SK-N-SH (cell line): Measurements from ENCODE around the gene RPS16. TPM values are rescaled to one million over a fixed set of nuclear protein-coding genes. Genes with fewer than 3 reads are reported as not detected.

Experiments used
- CTCF ChIA-PET: fragments of 300-600, 350-600 bp; formaldehyde crosslinking; extraction: SDS; loops from one replicate; lab custom pipeline; 2021; lab: Yijun Ruan, JAX
- POLR2A ChIA-PET: fragments of 350-600 bp; sonication (Branson Sonifier 250); formaldehyde crosslinking; extraction: SDS; loops from one replicate; lab custom pipeline; 2020; ENCODE audit warnings: antibody characterized with exemption, inconsistent platforms; lab: Yijun Ruan, JAX
- DNase-seq: peaks from one replicate; pipeline ENCODE4 v3.0.0; 2012
- H2AFZ ChIP-seq: fragments of 200-600 bp; sonication (generic); 2 replicates; pipeline ENCODE4 v1.8.1; 2016; ENCODE audit warnings: antibody characterized with exemption, mild to moderate bottlenecking, low read depth
- H3F3A ChIP-seq: fragments of 200-600 bp; sonication (generic); replicated peaks from 2 replicates; pipeline ENCODE3; 2016; ENCODE audit warnings: antibody characterized with exemption, mild to moderate bottlenecking; ENCODE audit not compliant: insufficient read depth
- H3K27ac ChIP-seq, 2 experiments: fragments of 200-500 bp in 1 of 2; fragments of 200-600 bp in 1 of 2; sonication (Bioruptor generic) in 1 of 2; sonication (generic), shearing (Covaris generic) in 1 of 2; 2 replicates each; pipeline versions ENCODE4 v1.5.1 to v1.6.1; 2014 to 2016; ENCODE audit warnings: low read depth in 2 of 2, inconsistent platforms in 1 of 2, low read length in 1 of 2, mild to moderate bottlenecking in 1 of 2, mixed read lengths in 1 of 2
- H3K27me3 ChIP-seq: fragments of 200-600 bp; sonication (generic), shearing (Covaris generic); 2 replicates; pipeline ENCODE4 v1.6.1; 2016; ENCODE audit warnings: mixed run types; ENCODE audit not compliant: insufficient read depth
- H3K36me3 ChIP-seq, 2 experiments: fragments of 200-500 bp in 1 of 2; fragments of 200-600 bp in 1 of 2; sonication (Bioruptor generic) in 1 of 2; sonication (generic) in 1 of 2; replicated peaks in 1 of 2; 2 replicates each; pipeline versions ENCODE3 to v1.5.1; 2014 to 2016; ENCODE audit warnings: low read length in 1 of 2, mild to moderate bottlenecking in 1 of 2; ENCODE audit not compliant: insufficient read depth in 2 of 2, control insufficient read depth in 1 of 2
- H3K4me1 ChIP-seq, 2 experiments: fragments of 200-500 bp in 1 of 2; fragments of 200-600 bp in 1 of 2; sonication (Bioruptor generic) in 1 of 2; sonication (generic), shearing (Covaris generic) in 1 of 2; 2 replicates each; pipeline versions ENCODE4 v1.5.1 to v1.6.1; 2014 to 2016; ENCODE audit warnings: low read depth in 1 of 2, low read length in 1 of 2, mixed run types in 1 of 2; ENCODE audit not compliant: insufficient read depth in 2 of 2, control insufficient read depth in 1 of 2
- H3K4me2 ChIP-seq: fragments of 200-600 bp; sonication (generic), shearing (Covaris generic); 2 replicates; pipeline ENCODE4 v1.6.1; 2017; ENCODE audit warnings: mixed run types
- H3K4me3 ChIP-seq, 2 experiments: fragments of 200-500 bp in 1 of 2; fragments of 200-600 bp in 1 of 2; sonication (Bioruptor generic) in 1 of 2; sonication (generic), shearing (Covaris generic) in 1 of 2; 2 replicates each; pipeline versions ENCODE4 v1.5.1 to v1.8.1; 2014 to 2016; ENCODE audit warnings: low read depth in 2 of 2, inconsistent platforms in 1 of 2, low read length in 1 of 2, mild to moderate bottlenecking in 1 of 2, mixed read lengths in 1 of 2, moderate library complexity in 1 of 2
- H3K79me2 ChIP-seq: fragments of 200-600 bp; sonication (generic); 2 replicates; pipeline ENCODE4 v1.8.1; 2017; ENCODE audit warnings: mild to moderate bottlenecking; ENCODE audit not compliant: insufficient read depth
- H3K9ac ChIP-seq: fragments of 200-600 bp; sonication (generic); 2 replicates; pipeline ENCODE4 v1.6.1; 2017; ENCODE audit warnings: mixed run types
- H3K9me2 ChIP-seq: fragments of 200-600 bp; sonication (generic); 2 replicates; pipeline ENCODE4 v1.6.1; 2017; ENCODE audit warnings: mixed run types
- H3K9me3 ChIP-seq: fragments of 200-600 bp; sonication (generic); 2 replicates; pipeline ENCODE4 v1.6.1; 2017; ENCODE audit warnings: mixed run types, mild to moderate bottlenecking, moderate library complexity
- H4K20me1 ChIP-seq: fragments of 200-600 bp; sonication (generic); 2 replicates; pipeline ENCODE4 v1.6.1; 2017; ENCODE audit warnings: mild to moderate bottlenecking, mixed run types; ENCODE audit not compliant: insufficient read depth
- CHD2 ChIP-seq: fragments of 150-350 bp; IDR thresholded peaks from 2 replicates; pipeline ENCODE4 v1.6.1; 2018; ENCODE audit warnings: low read length; ENCODE audit not compliant: partially characterized antibody
- EP300 ChIP-seq, 2 experiments: IDR thresholded peaks; 2 replicates each; pipeline versions ENCODE4 v1.4.0 to v1.6.1; 2012; ENCODE audit warnings: borderline replicate concordance in 1 of 2, low read depth in 1 of 2, low read length in 1 of 2
- FOSL2 ChIP-seq: IDR thresholded peaks from 2 replicates; pipeline ENCODE4 v1.4.0; 2012; ENCODE audit warnings: low read depth, mild to moderate bottlenecking, moderate library complexity, borderline replicate concordance
- FOXJ3 ChIP-seq: sonication (generic); formaldehyde crosslinking; IDR thresholded peaks from 2 replicates; pipeline ENCODE4 v1.5.1; 2020; ENCODE audit warnings: mild to moderate bottlenecking, missing genetic modification reagents
- GATA2 ChIP-seq: sonication (generic); formaldehyde crosslinking; IDR thresholded peaks from 2 replicates; pipeline ENCODE4 v1.5.0; 2020; ENCODE audit warnings: mild to moderate bottlenecking, missing genetic modification reagents
- MEF2A ChIP-seq: IDR thresholded peaks from 2 replicates; pipeline ENCODE4 v1.4.0; 2012; ENCODE audit warnings: low read depth, borderline replicate concordance
- NFIC ChIP-seq: IDR thresholded peaks from 2 replicates; pipeline ENCODE4 v1.4.0; 2012; ENCODE audit warnings: borderline replicate concordance
- NRF1 ChIP-seq: IDR thresholded peaks from 2 replicates; pipeline ENCODE4 v1.6.1; 2012; ENCODE audit warnings: low read depth, mild to moderate bottlenecking, low read length
- RXRA ChIP-seq: IDR thresholded peaks from 2 replicates; pipeline ENCODE4 v1.4.0; 2012; ENCODE audit warnings: low read depth, mild to moderate bottlenecking, borderline replicate concordance
- SIN3A ChIP-seq: IDR thresholded peaks from 2 replicates; pipeline ENCODE4 v1.6.1; 2012; ENCODE audit warnings: low read depth, mild to moderate bottlenecking, low read length, moderate library complexity, borderline replicate concordance
- SMC3 ChIP-seq: IDR thresholded peaks from 2 replicates; pipeline ENCODE4 v1.6.1; 2012; ENCODE audit warnings: low read depth, low read length, improper control_type of control experiment
- WGBS: methylation state at CpG from one replicate; pipeline ENCODE4 v1.1.6; 2017; ENCODE audit warnings: low lambda C conversion rate; 5-methylcytosine and 5-hydroxymethylcytosine counted together
- polyA plus RNA-seq, 3 experiments: library from polyadenylated mRNA; depleted of rRNA; stranded (reverse); fragments of >200 nt; gene quantifications; 2 replicates each; pipeline ENCODE4 v1.2.3, GENCODE V29; 2012
- TF ChIP-seq, protein P1 (sequence below): fragments of 200-600 bp; sonication (generic); IDR thresholded peaks from 2 replicates; pipeline ENCODE4 v1.6.1; 2017; ENCODE audit warnings: antibody characterized with exemption, mild to moderate bottlenecking, moderate library complexity
- TF ChIP-seq, protein P2 (sequence below): IDR thresholded peaks from 2 replicates; pipeline ENCODE4 v1.4.0; 2012; ENCODE audit warnings: low read depth
- TF ChIP-seq, protein P3 (sequence below): fragments of 150-350 bp; IDR thresholded peaks from 2 replicates; pipeline ENCODE4 v1.6.1; 2017; ENCODE audit warnings: antibody characterized with exemption, low read length, low read depth, borderline replicate concordance
- TF ChIP-seq, protein P4 (sequence below): IDR thresholded peaks from 2 replicates; pipeline ENCODE4; 2012

The RPS16 gene
- polyA plus RNA-seq, 1 of the 3 experiments (the other 2 are of a cell fraction), result 7,541 TPM

DNA sequence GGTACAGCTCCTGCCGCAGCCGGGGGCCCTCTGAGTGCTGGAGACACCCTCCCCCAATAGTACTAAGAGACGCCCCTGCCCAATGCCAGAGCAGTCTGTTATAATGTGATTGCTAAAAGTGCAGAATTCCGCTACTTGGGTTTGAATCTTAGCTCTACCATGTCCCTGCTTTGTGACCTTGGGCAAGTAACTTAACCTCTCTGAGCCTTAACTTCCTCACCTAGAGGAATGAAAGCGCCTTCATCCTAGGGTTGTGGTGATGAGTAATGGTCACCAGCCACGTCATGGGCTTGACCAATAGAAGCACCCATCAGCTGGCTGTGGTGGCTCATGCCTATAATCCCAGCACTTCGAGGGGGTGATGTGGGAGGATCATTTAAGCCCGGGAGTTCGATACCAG lies 16.7 kb downstream of the RPS16 start:
- CTCF ChIA-PET, result interaction anchor here (1.5 kb wide), 1 partner anchor 14 kb away, joined by 3 read pairs; no protein-coding TSS in a partner anchor
- TF ChIP-seq GATA2 (CRISPR knock-in tag), result no peak
- TF ChIP-seq, protein P1, sequence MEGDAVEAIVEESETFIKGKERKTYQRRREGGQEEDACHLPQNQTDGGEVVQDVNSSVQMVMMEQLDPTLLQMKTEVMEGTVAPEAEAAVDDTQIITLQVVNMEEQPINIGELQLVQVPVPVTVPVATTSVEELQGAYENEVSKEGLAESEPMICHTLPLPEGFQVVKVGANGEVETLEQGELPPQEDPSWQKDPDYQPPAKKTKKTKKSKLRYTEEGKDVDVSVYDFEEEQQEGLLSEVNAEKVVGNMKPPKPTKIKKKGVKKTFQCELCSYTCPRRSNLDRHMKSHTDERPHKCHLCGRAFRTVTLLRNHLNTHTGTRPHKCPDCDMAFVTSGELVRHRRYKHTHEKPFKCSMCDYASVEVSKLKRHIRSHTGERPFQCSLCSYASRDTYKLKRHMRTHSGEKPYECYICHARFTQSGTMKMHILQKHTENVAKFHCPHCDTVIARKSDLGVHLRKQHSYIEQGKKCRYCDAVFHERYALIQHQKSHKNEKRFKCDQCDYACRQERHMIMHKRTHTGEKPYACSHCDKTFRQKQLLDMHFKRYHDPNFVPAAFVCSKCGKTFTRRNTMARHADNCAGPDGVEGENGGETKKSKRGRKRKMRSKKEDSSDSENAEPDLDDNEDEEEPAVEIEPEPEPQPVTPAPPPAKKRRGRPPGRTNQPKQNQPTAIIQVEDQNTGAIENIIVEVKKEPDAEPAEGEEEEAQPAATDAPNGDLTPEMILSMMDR, result no peak
- TF ChIP-seq, protein P2, sequence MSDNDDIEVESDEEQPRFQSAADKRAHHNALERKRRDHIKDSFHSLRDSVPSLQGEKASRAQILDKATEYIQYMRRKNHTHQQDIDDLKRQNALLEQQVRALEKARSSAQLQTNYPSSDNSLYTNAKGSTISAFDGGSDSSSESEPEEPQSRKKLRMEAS, result no peak
- Histone ChIP-seq H2AFZ (no peak overlapping the region), H3K9me3 (no peaks in the 10 kb centered on the region), H3K27me3 (no peaks in the 10 kb centered on the region), H3K9ac (no peak overlapping the region), H3K27ac (no peak overlapping the region), H3K9me2 (no peaks in the 10 kb centered on the region), H4K20me1 (peaks cover 10% of the 10 kb centered on the region; the same call in 1 of the 2 replicates), H3K4me2 (no peak overlapping the region), H3K36me3 (peaks cover 18 to 27% of the 10 kb centered on the region in 2 experiments), H3K4me3 (no peak overlapping the region), H3K4me1 (peaks cover 7 to 15% of the 10 kb centered on the region in 2 experiments; a peak in 2 of 4 replicates), H3K79me2 (peaks cover 35% of the 10 kb centered on the region), H3F3A (peaks cover 7% of the 10 kb centered on the region)
- WGBS, result 86% methylated on average over 9 of the region's 9 CpGs
- DNase-seq, result no peak
- POLR2A ChIA-PET, result interaction anchor here (2.1 kb wide), 1 partner anchor 17 kb away, joined by 12 read pairs; the partner anchor contains the start of gene RPS16

DNA sequence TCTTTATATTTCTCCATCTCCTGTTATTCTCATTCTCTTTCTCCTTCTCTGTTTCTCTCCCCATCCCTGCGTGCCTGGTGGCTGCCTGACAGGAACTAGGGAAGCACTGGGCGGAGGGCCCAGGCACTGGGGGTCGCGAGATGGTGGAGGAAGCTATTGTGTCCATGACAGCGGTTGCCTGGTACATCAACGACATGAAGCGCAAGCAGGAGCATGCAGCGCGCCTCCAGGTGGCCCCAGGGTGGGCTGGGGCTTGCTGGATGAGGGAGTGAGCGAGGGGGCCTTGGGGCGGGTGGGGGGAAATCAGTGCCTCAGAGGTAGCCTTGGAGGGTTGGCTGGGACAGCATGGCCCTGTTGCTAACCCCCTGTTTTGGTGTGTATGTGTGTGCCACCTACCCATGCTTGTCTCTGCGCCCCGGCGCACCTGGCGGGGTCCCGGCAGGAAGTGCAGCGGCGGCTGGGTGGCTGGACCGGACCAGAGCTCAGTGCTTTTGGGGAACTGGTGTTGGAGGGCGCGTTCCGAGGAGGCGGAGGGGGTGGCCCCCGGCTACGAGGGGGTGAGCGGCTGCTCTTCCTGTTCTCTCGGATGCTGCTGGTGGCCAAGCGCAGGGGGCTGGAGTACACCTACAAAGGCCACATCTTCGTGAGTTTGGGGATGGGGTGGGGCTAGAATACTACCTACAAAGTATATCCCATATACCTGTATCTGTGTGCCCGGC lies 18.1 kb downstream of the RPS16 start:
- POLR2A ChIA-PET, result interaction anchor here (2.1 kb wide), 1 partner anchor 18 kb away, joined by 12 read pairs; the partner anchor contains the start of gene RPS16
- DNase-seq, result no peak
- peaks cover 10% of the 10 kb centered on the region; the same call in 1 of the 2 replicates for H4K20me1 ChIP-seq
- peaks cover 48% of the 10 kb centered on the region for H3K79me2 ChIP-seq
- no peak overlapping the region for H2AFZ ChIP-seq
- no peak overlapping the region for H3K9ac ChIP-seq
- peaks cover 18% of the 10 kb centered on the region in 2 experiments for H3K36me3 ChIP-seq
- H3K9me2 ChIP-seq, result no peaks in the 10 kb centered on the region
- no peak overlapping the region for H3K27ac ChIP-seq
- peaks cover 7 to 16% of the 10 kb centered on the region in 2 experiments; a peak in 2 of 4 replicates for H3K4me1 ChIP-seq
- H3F3A ChIP-seq, result peaks cover 15% of the 10 kb centered on the region
- CTCF ChIA-PET, result interaction anchor here (1.2 to 1.9 kb wide), 2 partner anchors 20 to 57 kb away, joined by 3 to 5 read pairs; no protein-coding TSS in a partner anchor
- H3K4me3 ChIP-seq, result no peak overlapping the region
- H3K9me3 ChIP-seq, result no peaks in the 10 kb centered on the region
- H3K4me2 ChIP-seq, result no peak overlapping the region
- no peaks in the 10 kb centered on the region for H3K27me3 ChIP-seq
- TF ChIP-seq FOSL2 (no peak), RXRA (no peak), MEF2A (no peak), SIN3A (no peak), EP300 (IDR thresholded peaks at IDR 0.05; ENCODE audit: borderline replicate concordance in 1 of 2, low read depth in 1 of 2, low read length in 1 of 2) (no peak), SMC3 (no peak), CHD2 (no peak), NFIC (no peak), NRF1 (no peak), FOXJ3 (CRISPR knock-in tag) (no peak)
- TF ChIP-seq, protein P3, sequence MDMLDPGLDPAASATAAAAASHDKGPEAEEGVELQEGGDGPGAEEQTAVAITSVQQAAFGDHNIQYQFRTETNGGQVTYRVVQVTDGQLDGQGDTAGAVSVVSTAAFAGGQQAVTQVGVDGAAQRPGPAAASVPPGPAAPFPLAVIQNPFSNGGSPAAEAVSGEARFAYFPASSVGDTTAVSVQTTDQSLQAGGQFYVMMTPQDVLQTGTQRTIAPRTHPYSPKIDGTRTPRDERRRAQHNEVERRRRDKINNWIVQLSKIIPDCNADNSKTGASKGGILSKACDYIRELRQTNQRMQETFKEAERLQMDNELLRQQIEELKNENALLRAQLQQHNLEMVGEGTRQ, result no peak
- TF ChIP-seq, protein P4, sequence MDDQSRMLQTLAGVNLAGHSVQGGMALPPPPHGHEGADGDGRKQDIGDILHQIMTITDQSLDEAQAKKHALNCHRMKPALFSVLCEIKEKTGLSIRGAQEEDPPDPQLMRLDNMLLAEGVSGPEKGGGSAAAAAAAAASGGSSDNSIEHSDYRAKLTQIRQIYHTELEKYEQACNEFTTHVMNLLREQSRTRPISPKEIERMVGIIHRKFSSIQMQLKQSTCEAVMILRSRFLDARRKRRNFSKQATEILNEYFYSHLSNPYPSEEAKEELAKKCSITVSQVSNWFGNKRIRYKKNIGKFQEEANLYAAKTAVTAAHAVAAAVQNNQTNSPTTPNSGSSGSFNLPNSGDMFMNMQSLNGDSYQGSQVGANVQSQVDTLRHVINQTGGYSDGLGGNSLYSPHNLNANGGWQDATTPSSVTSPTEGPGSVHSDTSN, result no peak
- 96% methylated on average over 24 of the region's 30 CpGs for WGBS
